ENCODE data around the gene NRP1. TPM values are rescaled to one million over a fixed set of nuclear protein-coding genes. Genes with fewer than 3 reads are reported as not detected.
"Not testable (repeated sequence)": the region's sequence is repeated elsewhere in the genome, so short reads cannot be mapped to it uniquely, and the experiment has no call there.

Gene NRP1
- 0.71 TPM in 1 of 2 replicates, not detected in the other for total RNA-seq (2014; rRNA removed; shearing (Covaris generic); ENCODE audit: low replicate concordance)

DNA sequence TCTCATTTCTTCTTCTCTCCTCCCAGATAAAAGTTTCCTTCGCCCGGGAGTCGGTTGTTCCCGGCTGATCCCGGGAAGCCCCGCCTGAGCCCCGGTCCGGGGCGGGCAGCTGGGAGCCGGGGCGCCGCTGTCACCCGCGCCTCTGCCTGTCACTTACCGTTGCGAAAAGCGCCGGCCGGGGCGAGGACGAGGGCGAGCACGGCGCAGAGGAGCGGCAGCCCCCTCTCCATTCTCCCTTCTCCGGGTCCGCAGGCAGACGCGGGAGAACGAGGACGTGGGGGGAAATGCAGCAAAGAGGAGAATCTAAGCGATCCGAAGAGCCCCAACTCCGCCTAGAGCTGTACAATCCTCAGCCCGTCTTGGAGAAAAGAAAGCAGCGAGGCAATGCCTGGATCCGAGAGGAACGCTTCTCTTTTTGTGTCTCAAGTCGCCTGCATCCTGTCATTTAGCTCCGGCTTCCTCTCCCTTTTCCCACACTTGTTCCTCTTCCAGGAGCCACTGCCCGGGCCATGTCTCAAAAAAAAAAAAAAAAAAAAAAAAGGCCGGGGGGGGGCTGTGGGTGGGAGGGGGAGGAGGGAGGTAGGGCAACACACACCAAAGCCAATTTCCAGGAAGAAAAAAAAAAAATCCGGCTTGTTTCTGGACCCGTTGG lies at the start of gene NRP1:
Gene NRP1, minus strand, starts transcription at position 515 of the 652 bp plus-strand sequence. Its CDS starts 285 bp downstream, at position 230.
- Histone ChIP-seq H4K20me1 (ENCODE audit: insufficient read depth, low read depth, low read length) (no peaks in the 10 kb centered on the region), H3K4me2 (ENCODE audit: low read depth, low read length, poor library complexity, severe bottlenecking) (no peak within 1 kb of the TSS), H3K4me1 (ENCODE audit: low read length) (no peaks in the 10 kb centered on the region), H3K9me3 (ENCODE audit: low read length) (no peaks in the 10 kb centered on the region), H3K9ac (ENCODE audit: low read length) (no peak within 1 kb of the TSS), H2AFZ (ENCODE audit: low read length) (no peak within 1 kb of the TSS), H3K79me2 (ENCODE audit: low read length) (no peaks in the 10 kb centered on the region), H3K36me3 (ENCODE audit: insufficient read depth, low read length) (no peaks in the 10 kb centered on the region), H3K27ac (ENCODE audit: low read length) (no peak within 1 kb of the TSS), H3K4me3 (ENCODE audit: low read length) (no peak within 1 kb of the TSS), H3K27me3 (ENCODE audit: low read length) (no peaks in the 10 kb centered on the region), H3K9me2 (replicated peaks; ENCODE audit: insufficient read depth, low read length) (no peaks in the 10 kb centered on the region)
- no peak for DNase-seq

GRCh38 chr10:33384201-33384600 lies 49.7 kb upstream of the NRP1 start:
- H2AFZ ChIP-seq (ENCODE audit: low read length); H3K27me3 ChIP-seq (ENCODE audit: low read length); H3K9me2 ChIP-seq (replicated peaks; ENCODE audit: insufficient read depth, low read length); H3K27ac ChIP-seq (ENCODE audit: low read length); H3K4me3 ChIP-seq (ENCODE audit: low read length); H3K4me2 ChIP-seq (ENCODE audit: low read depth, low read length, poor library complexity, severe bottlenecking); H4K20me1 ChIP-seq (ENCODE audit: insufficient read depth, low read depth, low read length); DNase-seq; H3K9ac ChIP-seq (ENCODE audit: low read length); H3K4me1 ChIP-seq (ENCODE audit: low read length); H3K79me2 ChIP-seq (ENCODE audit: low read length); H3K36me3 ChIP-seq (ENCODE audit: insufficient read depth, low read length); H3K9me3 ChIP-seq (ENCODE audit: low read length): not testable (repeated sequence)

GRCh38 chr10:33382921-33383713 lies 48.6 kb upstream of the NRP1 start:
- no peaks in the 10 kb centered on the region for H3K79me2 ChIP-seq (ENCODE audit: low read length)
- no peaks in the 10 kb centered on the region for H3K27me3 ChIP-seq (ENCODE audit: low read length)
- no peak overlapping the region for H3K4me2 ChIP-seq (ENCODE audit: low read depth, low read length, poor library complexity, severe bottlenecking)
- no peaks in the 10 kb centered on the region for H3K9me3 ChIP-seq (ENCODE audit: low read length)
- H3K27ac ChIP-seq (ENCODE audit: low read length), result no peak overlapping the region
- H3K36me3 ChIP-seq (ENCODE audit: insufficient read depth, low read length), result no peaks in the 10 kb centered on the region
- H4K20me1 ChIP-seq (ENCODE audit: insufficient read depth, low read depth, low read length), result no peaks in the 10 kb centered on the region
- no peak overlapping the region for H3K4me3 ChIP-seq (ENCODE audit: low read length)
- H2AFZ ChIP-seq (ENCODE audit: low read length), result no peak overlapping the region
- no peaks in the 10 kb centered on the region for H3K4me1 ChIP-seq (ENCODE audit: low read length)
- no peaks in the 10 kb centered on the region for H3K9me2 ChIP-seq (replicated peaks; ENCODE audit: insufficient read depth, low read length)
- DNase-seq, result no peak
- H3K9ac ChIP-seq (ENCODE audit: low read length), result no peak overlapping the region

DNA sequence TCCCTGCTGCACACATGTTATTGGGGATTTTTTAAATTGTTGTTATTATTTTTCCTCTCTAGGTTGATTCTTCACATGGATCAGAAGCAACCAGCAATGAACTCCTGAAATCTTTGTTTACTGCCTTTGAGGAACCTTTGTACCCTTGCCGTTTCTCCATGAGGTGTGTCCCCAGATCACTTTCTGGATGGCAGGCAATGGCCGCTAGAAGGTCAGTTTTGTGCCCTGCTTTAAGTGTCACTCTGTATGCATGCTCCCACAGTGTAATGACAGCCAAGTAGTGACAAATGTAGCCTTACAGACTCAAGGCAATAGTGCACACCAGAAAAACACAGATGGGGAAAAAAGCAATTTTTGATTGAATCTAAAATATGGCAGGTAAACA lies 47.7 kb upstream of the NRP1 start:
- no peaks in the 10 kb centered on the region for H3K4me1 ChIP-seq (ENCODE audit: low read length)
- H3K9ac ChIP-seq (ENCODE audit: low read length), result no peak overlapping the region
- no peak overlapping the region for H3K27ac ChIP-seq (ENCODE audit: low read length)
- H4K20me1 ChIP-seq (ENCODE audit: insufficient read depth, low read depth, low read length), result no peaks in the 10 kb centered on the region
- H3K4me3 ChIP-seq (ENCODE audit: low read length), result no peak overlapping the region
- no peak overlapping the region for H3K4me2 ChIP-seq (ENCODE audit: low read depth, low read length, poor library complexity, severe bottlenecking)
- no peak overlapping the region for H2AFZ ChIP-seq (ENCODE audit: low read length)
- no peaks in the 10 kb centered on the region for H3K36me3 ChIP-seq (ENCODE audit: insufficient read depth, low read length)
- H3K27me3 ChIP-seq (ENCODE audit: low read length), result no peaks in the 10 kb centered on the region
- no peak for DNase-seq
- no peaks in the 10 kb centered on the region for H3K9me2 ChIP-seq (replicated peaks; ENCODE audit: insufficient read depth, low read length)
- H3K79me2 ChIP-seq (ENCODE audit: low read length), result no peaks in the 10 kb centered on the region
- no peaks in the 10 kb centered on the region for H3K9me3 ChIP-seq (ENCODE audit: low read length)

DNA sequence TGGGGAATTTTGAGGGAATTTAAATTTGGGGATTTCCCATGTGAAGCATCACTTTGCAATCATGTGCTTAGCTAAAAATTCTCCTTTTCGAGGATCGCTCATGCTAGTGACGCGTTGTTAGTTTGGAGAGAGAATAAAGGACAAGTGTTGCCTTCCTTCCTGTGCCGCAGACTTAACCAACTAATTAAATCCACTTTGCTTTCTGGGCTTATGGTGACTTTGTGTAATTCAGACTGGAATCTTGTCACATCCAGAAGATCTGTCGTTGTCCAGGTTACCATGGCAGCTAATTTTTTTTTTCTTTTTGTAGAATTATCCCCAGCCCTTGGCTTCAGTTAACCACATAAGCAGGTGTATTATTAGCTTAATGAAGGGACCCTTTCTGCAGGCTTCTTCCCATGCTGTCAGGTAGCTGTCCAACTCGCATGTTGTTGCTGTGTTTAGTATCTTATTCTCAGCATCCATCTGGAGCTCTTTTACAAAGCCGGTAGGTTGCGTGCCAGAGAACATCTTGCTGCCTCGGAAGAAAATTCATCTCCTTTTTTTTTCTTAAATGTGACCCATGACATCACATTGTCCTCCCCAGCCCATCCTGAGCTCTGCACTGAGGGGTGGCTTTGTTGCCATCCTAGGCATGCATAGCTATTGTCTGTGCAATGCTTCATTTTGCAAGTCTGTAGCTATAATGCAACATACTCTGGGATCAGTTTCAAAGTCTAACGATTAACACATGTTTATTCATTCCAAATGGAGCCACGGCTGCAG lies 47.2 kb upstream of the NRP1 start:
- Histone ChIP-seq H3K9ac (ENCODE audit: low read length) (no peak overlapping the region), H3K36me3 (ENCODE audit: insufficient read depth, low read length) (no peaks in the 10 kb centered on the region), H4K20me1 (ENCODE audit: insufficient read depth, low read depth, low read length) (no peaks in the 10 kb centered on the region), H3K27ac (ENCODE audit: low read length) (no peak overlapping the region), H3K27me3 (ENCODE audit: low read length) (no peaks in the 10 kb centered on the region), H3K4me3 (ENCODE audit: low read length) (no peak overlapping the region), H3K4me1 (ENCODE audit: low read length) (no peaks in the 10 kb centered on the region), H3K79me2 (ENCODE audit: low read length) (no peaks in the 10 kb centered on the region), H3K4me2 (ENCODE audit: low read depth, low read length, poor library complexity, severe bottlenecking) (no peak overlapping the region), H2AFZ (ENCODE audit: low read length) (no peak overlapping the region), H3K9me2 (replicated peaks; ENCODE audit: insufficient read depth, low read length) (no peaks in the 10 kb centered on the region), H3K9me3 (ENCODE audit: low read length) (no peaks in the 10 kb centered on the region)
- DNase-seq, result no peak

DNA sequence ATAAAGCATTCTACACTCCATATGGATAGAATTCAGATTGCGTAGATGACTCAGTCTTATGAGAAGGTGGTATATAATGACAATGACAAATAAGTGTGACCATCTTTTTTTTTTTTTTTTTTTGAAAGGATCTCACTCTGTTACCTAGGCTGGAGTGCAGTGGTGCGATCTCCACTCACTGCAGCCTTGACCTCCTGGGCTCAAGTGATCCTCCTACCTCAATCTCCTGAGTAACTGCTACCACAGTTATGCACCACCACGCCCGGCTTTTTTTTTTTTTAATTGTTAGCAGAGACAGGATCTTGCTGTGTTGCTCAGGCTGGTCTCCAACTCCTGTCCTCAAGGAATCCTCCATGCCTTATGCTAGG lies 43.2 kb upstream of the NRP1 start:
- Histone ChIP-seq H3K79me2 (ENCODE audit: low read length) (no peaks in the 10 kb centered on the region), H3K4me2 (ENCODE audit: low read depth, low read length, poor library complexity, severe bottlenecking) (no peak overlapping the region), H3K9ac (ENCODE audit: low read length) (no peak overlapping the region), H3K9me3 (ENCODE audit: low read length) (no peaks in the 10 kb centered on the region), H3K27ac (ENCODE audit: low read length) (no peak overlapping the region), H3K4me3 (ENCODE audit: low read length) (no peak overlapping the region), H3K36me3 (ENCODE audit: insufficient read depth, low read length) (no peaks in the 10 kb centered on the region), H4K20me1 (ENCODE audit: insufficient read depth, low read depth, low read length) (no peaks in the 10 kb centered on the region), H3K9me2 (replicated peaks; ENCODE audit: insufficient read depth, low read length) (no peaks in the 10 kb centered on the region), H2AFZ (ENCODE audit: low read length) (no peak overlapping the region), H3K27me3 (ENCODE audit: low read length) (no peaks in the 10 kb centered on the region), H3K4me1 (ENCODE audit: low read length) (no peaks in the 10 kb centered on the region)
- no peak for DNase-seq

DNA sequence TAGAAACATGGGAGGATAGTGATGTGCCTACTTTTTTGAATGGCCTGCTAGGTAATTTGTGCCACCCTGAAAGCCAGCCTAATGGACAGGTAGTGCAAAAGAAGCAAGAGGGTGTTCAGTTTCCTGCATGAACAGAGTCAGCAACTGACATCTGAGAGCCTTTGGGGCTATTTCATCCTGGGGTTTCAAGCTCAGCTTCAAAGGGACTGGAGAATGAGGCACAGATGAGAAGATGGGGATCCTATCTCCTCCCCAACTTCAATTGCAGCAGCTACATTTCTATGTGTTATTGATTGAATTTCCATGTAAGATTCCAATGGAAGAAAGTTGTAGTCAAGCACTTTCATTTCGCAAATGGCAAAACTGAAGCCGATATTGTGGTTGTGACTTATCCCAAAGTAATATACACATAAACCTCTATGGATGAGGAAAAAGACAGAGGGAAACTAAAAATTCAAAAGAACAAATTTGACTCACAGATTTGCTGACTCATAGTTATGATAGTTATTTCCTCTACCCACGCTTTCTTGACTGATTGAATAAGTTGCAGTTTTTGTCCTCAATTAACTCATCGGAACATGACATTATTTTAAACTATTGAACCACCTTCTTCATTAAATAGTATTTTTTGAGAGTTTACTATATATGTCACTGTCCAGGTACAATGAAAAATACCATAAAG lies 42.6 kb upstream of the NRP1 start:
- Histone ChIP-seq H3K4me3 (ENCODE audit: low read length) (no peak overlapping the region), H3K27me3 (ENCODE audit: low read length) (no peaks in the 10 kb centered on the region), H3K36me3 (ENCODE audit: insufficient read depth, low read length) (no peaks in the 10 kb centered on the region), H3K9ac (ENCODE audit: low read length) (no peak overlapping the region), H2AFZ (ENCODE audit: low read length) (no peak overlapping the region), H3K27ac (ENCODE audit: low read length) (no peak overlapping the region), H4K20me1 (ENCODE audit: insufficient read depth, low read depth, low read length) (no peaks in the 10 kb centered on the region), H3K4me2 (ENCODE audit: low read depth, low read length, poor library complexity, severe bottlenecking) (no peak overlapping the region), H3K9me3 (ENCODE audit: low read length) (no peaks in the 10 kb centered on the region), H3K9me2 (replicated peaks; ENCODE audit: insufficient read depth, low read length) (no peaks in the 10 kb centered on the region), H3K79me2 (ENCODE audit: low read length) (no peaks in the 10 kb centered on the region), H3K4me1 (ENCODE audit: low read length) (no peaks in the 10 kb centered on the region)
- DNase-seq, result no peak

- H4K20me1 ChIP-seq (ENCODE audit: insufficient read depth, low read depth, low read length), result no peaks in the 10 kb centered on the region
- H2AFZ ChIP-seq (ENCODE audit: low read length), result no peak overlapping the region
- H3K27me3 ChIP-seq (ENCODE audit: low read length), result no peaks in the 10 kb centered on the region
- no peaks in the 10 kb centered on the region for H3K4me1 ChIP-seq (ENCODE audit: low read length)
- no peaks in the 10 kb centered on the region for H3K9me3 ChIP-seq (ENCODE audit: low read length)
- DNase-seq, result no peak
- H3K9me2 ChIP-seq (replicated peaks; ENCODE audit: insufficient read depth, low read length), result no peaks in the 10 kb centered on the region
- no peak overlapping the region for H3K4me3 ChIP-seq (ENCODE audit: low read length)
- no peaks in the 10 kb centered on the region for H3K36me3 ChIP-seq (ENCODE audit: insufficient read depth, low read length)
- H3K4me2 ChIP-seq (ENCODE audit: low read depth, low read length, poor library complexity, severe bottlenecking), result no peak overlapping the region
- no peaks in the 10 kb centered on the region for H3K79me2 ChIP-seq (ENCODE audit: low read length)
- H3K27ac ChIP-seq (ENCODE audit: low read length), result no peak overlapping the region
- H3K9ac ChIP-seq (ENCODE audit: low read length), result no peak overlapping the region
Measured at GRCh38 chr10:33376476-33376875, 42.0 kb upstream of the NRP1 start.

Data from Karpas-422 (cell line).